ENCODE results near the gene SKIC8. TPM values are rescaled to one million over a fixed set of nuclear protein-coding genes. Genes with fewer than 3 reads are reported as not detected.

Gene SKIC8
- total RNA-seq, result 19.9 TPM

DNA sequence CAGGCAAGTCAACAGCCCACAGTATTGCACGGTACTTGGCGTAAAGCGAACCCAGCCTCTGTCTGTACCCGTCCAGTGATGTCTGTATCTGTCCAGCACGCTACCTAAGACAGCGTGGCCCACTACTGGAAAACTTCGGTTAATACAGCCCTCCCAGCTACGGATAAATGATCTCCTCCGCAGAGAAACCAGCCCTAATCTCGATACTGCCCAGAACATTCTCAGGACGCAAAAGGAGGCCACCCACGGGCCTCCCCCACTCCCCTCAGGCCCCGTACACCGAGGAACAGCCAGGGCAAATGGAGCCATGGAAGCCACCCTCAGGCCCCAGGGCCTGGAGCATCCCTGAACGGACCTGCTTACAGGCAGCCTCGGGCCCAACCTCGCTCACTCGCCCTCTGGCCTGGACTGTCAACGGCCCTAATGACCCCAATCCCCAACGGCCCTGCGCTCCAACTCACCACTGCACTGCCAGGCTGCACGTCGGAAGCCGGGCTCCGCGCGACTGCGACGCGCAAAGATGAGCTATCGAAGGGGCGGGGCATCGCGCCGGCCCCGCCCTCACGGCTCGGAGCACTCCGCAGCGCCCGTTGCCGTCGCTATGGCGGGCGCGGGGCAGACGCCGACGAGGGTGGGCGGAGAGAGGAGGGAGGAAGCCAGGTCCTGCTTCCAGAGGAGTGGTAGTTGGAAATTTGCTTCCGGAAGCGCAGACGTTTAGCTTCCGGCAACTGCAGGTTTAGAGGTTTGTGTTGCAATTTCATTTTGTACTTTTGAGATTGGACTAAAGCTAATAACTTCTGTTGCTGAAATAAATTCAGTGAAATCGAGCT, at the start of gene SKIC8:
SKIC8 (minus strand) TSS at position 509 of the 830 bp plus-strand sequence. CDS start 3,923 bp downstream, outside the sequence.
- Histone ChIP-seq H3K9me3 (no peaks in the 10 kb centered on the region), H3K27ac (peak within 1 kb of the TSS; percentile 72 to 74), H3K4me1 (peaks cover 0 to 3% of the 10 kb centered on the region in 2 donors), H3K4me3 (peak within 1 kb of the TSS; percentile 76 to 83), H3K36me3 (peaks cover 2 to 11% of the 10 kb centered on the region in 2 donors), H3K27me3 (no peaks in the 10 kb centered on the region)
- peak; percentile 68 to 95 for DNase-seq (ENCODE audit: low spot score in 2 of 2)
- intact Hi-C loops (cut with DNase I), result loop anchor here (1.0 kb wide), 2 partner anchors 34 to 139 kb away; partner anchors contain the start of gene IREB2
- no peak for TF ChIP-seq CTCF (IDR thresholded peaks at IDR 0.05)

DNA sequence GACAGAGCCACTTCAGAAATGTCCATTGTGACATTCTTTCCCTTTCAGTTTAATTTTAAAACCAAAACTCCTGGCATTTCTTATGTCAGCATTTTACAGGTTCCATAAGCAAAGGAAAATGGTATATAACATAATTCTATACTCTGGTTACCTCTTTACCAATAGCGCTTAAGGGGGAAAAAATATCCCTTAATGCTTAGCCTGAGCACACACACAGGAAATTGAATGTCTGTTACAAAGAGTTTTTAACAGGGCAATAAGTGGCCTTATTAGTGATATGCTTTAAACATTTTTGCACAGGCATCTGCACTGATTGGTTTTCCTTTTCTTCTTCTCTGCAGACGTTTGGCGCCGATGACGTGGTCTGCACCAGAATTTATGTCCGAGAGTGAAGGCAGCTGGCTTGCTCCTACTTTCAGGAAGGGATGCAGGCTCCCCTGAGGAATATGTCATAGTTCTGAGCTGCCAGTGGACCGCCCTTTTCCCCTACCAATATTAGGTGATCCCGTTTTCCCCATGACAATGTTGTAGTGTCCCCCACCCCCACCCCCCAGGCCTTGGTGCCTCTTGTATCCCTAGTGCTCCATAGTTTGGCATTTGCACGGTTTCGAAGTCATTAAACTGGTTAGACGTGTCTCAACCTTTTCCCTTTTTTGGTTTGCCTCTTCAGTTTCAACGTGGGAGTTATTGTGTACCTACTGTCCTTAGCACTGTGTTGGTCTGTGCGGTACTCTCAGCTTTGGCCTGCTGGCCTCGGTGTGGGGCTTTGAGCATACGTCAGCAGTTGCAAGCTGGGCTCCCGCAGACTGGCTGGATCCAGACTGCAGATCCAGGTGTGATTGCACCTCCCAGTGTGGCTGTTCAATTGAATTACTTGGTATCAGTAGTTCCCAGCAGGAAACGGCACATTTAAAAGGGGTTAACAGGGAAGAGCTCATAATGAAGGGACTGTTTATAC, 48.5 kb upstream of the SKIC8 start:
- intact Hi-C loops (cut with DNase I), result no loop called here
- DNase-seq (ENCODE audit: low spot score in 2 of 2), result no peak
- Histone ChIP-seq H3K4me3 (no peak overlapping the region), H3K9me3 (no peaks in the 10 kb centered on the region), H3K4me1 (no peaks in the 10 kb centered on the region), H3K27me3 (no peaks in the 10 kb centered on the region), H3K27ac (no peak overlapping the region), H3K36me3 (no peaks in the 10 kb centered on the region)
- TF ChIP-seq CTCF (IDR thresholded peaks at IDR 0.05), result no peak

DNA sequence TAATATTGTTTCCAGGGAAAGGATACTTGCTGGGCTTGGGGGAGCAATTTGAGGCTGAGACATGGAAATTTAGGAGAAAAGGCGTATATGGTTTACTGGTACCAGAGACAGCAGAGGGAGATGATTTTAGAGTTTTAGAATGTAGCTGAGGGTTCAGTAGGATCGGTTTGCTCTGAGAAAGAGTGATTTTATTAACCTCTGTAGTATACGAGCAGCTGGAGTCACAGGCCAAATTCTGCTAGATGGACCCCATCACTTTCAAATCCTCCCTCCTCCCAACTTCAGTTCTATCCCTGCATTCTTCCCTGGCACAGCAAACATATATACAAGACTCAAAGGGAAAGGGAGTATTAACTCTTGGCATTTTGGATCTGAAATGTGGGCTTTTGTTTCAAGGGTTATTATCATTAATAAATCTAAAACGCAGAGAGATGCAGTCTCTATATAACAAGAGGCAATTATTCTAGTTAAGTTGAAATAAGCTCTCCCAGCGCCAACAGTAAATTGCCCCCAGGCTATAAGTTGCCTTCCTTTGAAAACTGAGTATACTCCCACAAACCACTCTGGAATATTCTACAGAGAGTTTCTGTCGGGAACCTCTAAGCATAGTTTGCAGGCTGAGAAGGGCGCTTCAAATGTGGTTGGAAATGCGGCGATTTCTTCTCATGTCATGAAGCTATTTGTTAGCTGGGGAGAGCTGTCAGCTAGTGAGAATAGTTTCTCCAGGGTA, 46.2 kb upstream of the SKIC8 start:
- no peak overlapping the region for H3K27ac ChIP-seq
- no peaks in the 10 kb centered on the region for H3K36me3 ChIP-seq
- H3K9me3 ChIP-seq, result no peaks in the 10 kb centered on the region
- peaks cover 2% of the 10 kb centered on the region for H3K27me3 ChIP-seq
- DNase-seq (ENCODE audit: low spot score in 2 of 2), result no peak
- no peak for TF ChIP-seq CTCF (IDR thresholded peaks at IDR 0.05)
- intact Hi-C loops (cut with DNase I), result no loop called here
- H3K4me1 ChIP-seq, result no peaks in the 10 kb centered on the region
- H3K4me3 ChIP-seq, result no peak overlapping the region

DNA sequence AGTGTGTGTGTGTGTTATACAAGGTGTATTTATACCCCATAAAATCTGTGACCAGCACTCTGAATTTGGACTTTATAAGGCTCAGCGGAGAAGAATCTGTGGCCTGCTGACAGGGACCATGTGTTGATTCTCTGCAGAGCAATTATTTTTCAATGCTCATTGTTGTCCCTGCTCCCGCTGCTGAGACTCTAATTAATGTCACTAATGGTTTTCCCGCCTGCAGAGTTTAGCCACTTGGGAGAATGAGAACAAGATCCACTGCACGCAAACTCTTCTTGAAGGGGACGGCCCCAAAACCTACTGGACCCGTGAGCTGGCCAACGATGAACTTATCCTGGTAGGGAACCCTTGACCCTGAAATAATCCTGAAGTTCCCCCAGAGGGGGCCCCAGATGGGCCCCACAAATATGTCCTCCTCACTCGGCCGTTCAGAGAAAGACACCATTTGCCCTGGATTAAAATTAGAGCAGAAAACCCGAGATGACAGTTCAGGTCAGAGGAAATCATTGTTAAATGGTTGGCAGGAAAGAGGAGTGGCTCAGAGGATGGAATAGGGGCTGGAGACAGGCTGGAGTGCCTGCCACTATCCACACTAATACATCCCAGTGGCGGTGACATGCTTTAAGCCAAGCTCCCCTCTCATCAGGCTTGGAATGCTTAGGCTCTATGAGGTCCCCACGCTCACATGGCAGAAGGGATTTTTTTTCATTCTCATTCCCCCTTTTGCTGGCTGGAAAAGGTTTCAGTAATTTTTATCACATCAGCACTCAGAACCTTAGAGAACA, 44.1 kb upstream of the SKIC8 start:
- DNase-seq (ENCODE audit: low spot score in 2 of 2), result no peak
- H3K27ac ChIP-seq, result no peak overlapping the region
- peaks cover 11% of the 10 kb centered on the region for H3K27me3 ChIP-seq
- no peaks in the 10 kb centered on the region for H3K36me3 ChIP-seq
- H3K4me1 ChIP-seq, result no peaks in the 10 kb centered on the region
- H3K4me3 ChIP-seq, result no peak overlapping the region
- H3K9me3 ChIP-seq, result no peaks in the 10 kb centered on the region
- intact Hi-C loops (cut with DNase I), result no loop called here
- TF ChIP-seq CTCF (IDR thresholded peaks at IDR 0.05), result no peak
